Stomach (tissue), 9 donors: ENCODE data around the gene MAPT. TPM values are rescaled to one million over a fixed set of nuclear protein-coding genes. Genes with fewer than 3 reads are reported as not detected.

ENCODE experiments used
- DNase-seq, 2 donors: peaks; one replicate each; pipeline versions ENCODE4 v3.0.0 to v3.0.0-alpha.2; 2013 to 2019
- H3K27ac ChIP-seq, 5 donors: fragments of 200-600 bp in 4 of 5; sonication (generic) in 4 of 5; one replicate each; pipeline ENCODE4 v1.5.1; 2013 to 2019; ENCODE audit warnings: mild to moderate bottlenecking in 1 of 5, moderate library complexity in 1 of 5
- H3K27me3 ChIP-seq, 3 donors: fragments of 200-600 bp; sonication (generic); one replicate each; pipeline ENCODE4 v1.5.1; 2017 to 2019; ENCODE audit warnings: mixed run types in 1 of 3
- H3K36me3 ChIP-seq, 4 donors: fragments of 200-600 bp; sonication (generic); 1 replicate in 3 of 4; 2 replicates in 1 of 4; pipeline ENCODE4 v1.5.1; 2016 to 2019
- H3K4me1 ChIP-seq, 4 donors: fragments of 200-600 bp; sonication (generic); one replicate each; pipeline ENCODE4 v1.5.1; 2016 to 2019
- H3K4me3 ChIP-seq, 4 donors: fragments of 200-600 bp; sonication (generic) in 3 of 4; one replicate each; pipeline ENCODE4 v1.5.1; 2016 to 2019; ENCODE audit warnings: mild to moderate bottlenecking in 1 of 4
- H3K9me3 ChIP-seq, 4 donors: fragments of 200-600 bp; sonication (generic); one replicate each; pipeline ENCODE4 v1.5.1; 2016 to 2019
- EP300 ChIP-seq: sonication (generic); formaldehyde crosslinking; IDR thresholded peaks from one replicate; pipeline ENCODE4 v1.6.1; 2017; ENCODE audit warnings: antibody characterized with exemption
- POLR2A ChIP-seq, 4 donors: fragments of 450-650 bp; IDR thresholded peaks; one replicate each; pipeline ENCODE4 v1.6.1; 2016; ENCODE audit warnings: antibody characterized with exemption in 4 of 4, control low read depth in 2 of 4, mild to moderate bottlenecking in 1 of 4, moderate library complexity in 1 of 4
- POLR2AphosphoS5 ChIP-seq, 3 donors: sonication (generic); formaldehyde crosslinking; IDR thresholded peaks; one replicate each; pipeline ENCODE4 v1.6.1; 2016; ENCODE audit warnings: antibody characterized with exemption in 3 of 3
- WGBS, 5 donors: extraction: QIAGEN DNeasy Blood & Tissue Kit in 3 of 5; methylation state at CpG; one replicate each; pipeline versions ENCODE4 v1.1.5 to v1.1.7; 2013 to 2018; 5-methylcytosine and 5-hydroxymethylcytosine counted together
- intact Hi-C: fragments of 100-400 bp; cut with DNase I; formaldehyde crosslinking; loops from one replicate; pipeline ENCODE4 v1.15.1; 2023; ENCODE audit warnings: low total_unique reads
- polyA plus RNA-seq, 3 donors: library from polyadenylated mRNA; stranded (reverse); fragments of 200-250 nt; gene quantifications; one replicate each; pipeline ENCODE4 v1.2.3, GENCODE V29; 2013
- total RNA-seq, 5 donors: library from RNA; depleted of rRNA; stranded (reverse); fragments of >200 nt; gene quantifications; one replicate each; pipeline versions ENCODE4 v1.1.0 to v1.2.3, GENCODE V29; 2014 to 2016
- TF ChIP-seq, protein P1 (sequence below), 7 experiments: fragments of 450-650 bp in 4 of 7; fragments of 200-600 bp in 3 of 7; sonication (generic) in 3 of 7; IDR thresholded peaks; one replicate each; pipeline ENCODE4 v1.5.1; 2016 to 2019; ENCODE audit warnings: antibody characterized with exemption in 7 of 7, control low read depth in 2 of 7, mild to moderate bottlenecking in 1 of 7
- donor health status: healthy with polysubstance abuse.
- donor health status: Bipolar disorder and iron deficiency.
- donor health status: healthy.

The MAPT gene
- total and polyA plus RNA-seq, 8 donors = 0.44 to 4.1 (median 1.7) TPM; not detected in 1

DNA sequence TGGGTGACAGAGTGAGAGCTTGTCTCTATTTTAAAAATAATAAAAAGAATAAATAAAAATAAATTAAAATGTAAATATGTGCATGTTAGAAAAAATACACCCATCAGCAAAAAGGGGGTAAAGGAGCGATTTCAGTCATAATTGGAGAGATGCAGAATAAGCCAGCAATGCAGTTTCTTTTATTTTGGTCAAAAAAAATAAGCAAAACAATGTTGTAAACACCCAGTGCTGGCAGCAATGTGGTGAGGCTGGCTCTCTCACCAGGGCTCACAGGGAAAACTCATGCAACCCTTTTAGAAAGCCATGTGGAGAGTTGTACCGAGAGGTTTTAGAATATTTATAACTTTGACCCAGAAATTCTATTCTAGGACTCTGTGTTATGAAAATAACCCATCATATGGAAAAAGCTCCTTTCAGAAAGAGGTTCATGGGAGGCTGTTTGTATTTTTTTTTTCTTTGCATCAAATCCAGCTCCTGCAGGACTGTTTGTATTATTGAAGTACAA is 113.2 kb downstream of the MAPT start:
- no peak for DNase-seq
- H3K27me3 ChIP-seq = peaks cover 0 to 17% (median 0%) of the 10 kb centered on the region in 3 donors
- H3K9me3 ChIP-seq = no peaks in the 10 kb centered on the region
- no peaks in the 10 kb centered on the region for H3K36me3 ChIP-seq
- H3K27ac ChIP-seq = no peak overlapping the region
- peaks cover 7 to 24% (median 19%) of the 10 kb centered on the region in 4 donors for H3K4me1 ChIP-seq
- no peak overlapping the region for H3K4me3 ChIP-seq
- WGBS, 5 donors = 63 to 87% (median 86%) methylated on average over 2 of the region's 2 CpGs
- TF ChIP-seq, protein P1, sequence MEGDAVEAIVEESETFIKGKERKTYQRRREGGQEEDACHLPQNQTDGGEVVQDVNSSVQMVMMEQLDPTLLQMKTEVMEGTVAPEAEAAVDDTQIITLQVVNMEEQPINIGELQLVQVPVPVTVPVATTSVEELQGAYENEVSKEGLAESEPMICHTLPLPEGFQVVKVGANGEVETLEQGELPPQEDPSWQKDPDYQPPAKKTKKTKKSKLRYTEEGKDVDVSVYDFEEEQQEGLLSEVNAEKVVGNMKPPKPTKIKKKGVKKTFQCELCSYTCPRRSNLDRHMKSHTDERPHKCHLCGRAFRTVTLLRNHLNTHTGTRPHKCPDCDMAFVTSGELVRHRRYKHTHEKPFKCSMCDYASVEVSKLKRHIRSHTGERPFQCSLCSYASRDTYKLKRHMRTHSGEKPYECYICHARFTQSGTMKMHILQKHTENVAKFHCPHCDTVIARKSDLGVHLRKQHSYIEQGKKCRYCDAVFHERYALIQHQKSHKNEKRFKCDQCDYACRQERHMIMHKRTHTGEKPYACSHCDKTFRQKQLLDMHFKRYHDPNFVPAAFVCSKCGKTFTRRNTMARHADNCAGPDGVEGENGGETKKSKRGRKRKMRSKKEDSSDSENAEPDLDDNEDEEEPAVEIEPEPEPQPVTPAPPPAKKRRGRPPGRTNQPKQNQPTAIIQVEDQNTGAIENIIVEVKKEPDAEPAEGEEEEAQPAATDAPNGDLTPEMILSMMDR (IDR thresholded peaks at IDR 0.05) = no peak
- TF ChIP-seq EP300 = no peak
- no peak for TF ChIP-seq POLR2AphosphoS5 (IDR thresholded peaks at IDR 0.05)
- TF ChIP-seq POLR2A (IDR thresholded peaks at IDR 0.05) = no peak
- intact Hi-C loops = no loop called here

DNA sequence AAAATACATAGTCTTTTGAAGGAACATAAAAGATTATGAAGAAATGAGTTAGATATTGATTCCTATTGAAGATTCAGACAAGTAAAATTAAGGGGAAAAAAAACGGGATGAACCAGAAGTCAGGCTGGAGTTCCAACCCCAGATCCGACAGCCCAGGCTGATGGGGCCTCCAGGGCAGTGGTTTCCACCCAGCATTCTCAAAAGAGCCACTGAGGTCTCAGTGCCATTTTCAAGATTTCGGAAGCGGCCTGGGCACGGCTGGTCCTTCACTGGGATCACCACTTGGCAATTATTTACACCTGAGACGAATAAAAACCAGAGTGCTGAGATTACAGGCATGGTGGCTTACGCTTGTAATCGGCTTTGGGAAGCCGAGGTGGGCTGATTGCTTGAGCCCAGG is 114.2 kb downstream of the MAPT start:
- intact Hi-C loops = no loop called here
- Histone ChIP-seq H3K4me3 (no peak overlapping the region), H3K27me3 (peaks cover 0 to 18% (median 0%) of the 10 kb centered on the region in 3 donors), H3K27ac (no peak overlapping the region), H3K36me3 (no peaks in the 10 kb centered on the region), H3K4me1 (peaks cover 1 to 14% (median 8%) of the 10 kb centered on the region in 4 donors), H3K9me3 (no peaks in the 10 kb centered on the region)
- no peak for TF ChIP-seq POLR2A (IDR thresholded peaks at IDR 0.05)
- 86 to 91% (median 88%) methylated on average over 9 of the region's 9 CpGs for WGBS, 5 donors
- DNase-seq = no peak

DNA sequence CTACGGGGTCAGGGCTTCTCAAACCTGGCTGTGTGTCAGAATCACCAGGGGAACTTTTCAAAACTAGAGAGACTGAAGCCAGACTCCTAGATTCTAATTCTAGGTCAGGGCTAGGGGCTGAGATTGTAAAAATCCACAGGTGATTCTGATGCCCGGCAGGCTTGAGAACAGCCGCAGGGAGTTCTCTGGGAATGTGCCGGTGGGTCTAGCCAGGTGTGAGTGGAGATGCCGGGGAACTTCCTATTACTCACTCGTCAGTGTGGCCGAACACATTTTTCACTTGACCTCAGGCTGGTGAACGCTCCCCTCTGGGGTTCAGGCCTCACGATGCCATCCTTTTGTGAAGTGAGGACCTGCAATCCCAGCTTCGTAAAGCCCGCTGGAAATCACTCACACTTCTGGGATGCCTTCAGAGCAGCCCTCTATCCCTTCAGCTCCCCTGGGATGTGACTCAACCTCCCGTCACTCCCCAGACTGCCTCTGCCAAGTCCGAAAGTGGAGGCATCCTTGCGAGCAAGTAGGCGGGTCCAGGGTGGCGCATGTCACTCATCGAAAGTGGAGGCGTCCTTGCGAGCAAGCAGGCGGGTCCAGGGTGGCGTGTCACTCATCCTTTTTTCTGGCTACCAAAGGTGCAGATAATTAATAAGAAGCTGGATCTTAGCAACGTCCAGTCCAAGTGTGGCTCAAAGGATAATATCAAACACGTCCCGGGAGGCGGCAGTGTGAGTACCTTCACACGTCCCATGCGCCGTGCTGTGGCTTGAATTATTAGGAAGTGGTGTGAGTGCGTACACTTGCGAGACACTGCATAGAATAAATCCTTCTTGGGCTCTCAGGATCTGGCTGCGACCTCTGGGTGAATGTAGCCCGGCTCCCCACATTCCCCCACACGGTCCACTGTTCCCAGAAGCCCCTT is 115.6 kb downstream of the MAPT start:
- 79 to 86% (median 84%) methylated on average over 27 to 33 of the region's 33 CpGs for WGBS, 5 donors
- H3K4me3 ChIP-seq = no peak overlapping the region
- no peak overlapping the region for H3K27ac ChIP-seq
- DNase-seq = no peak
- intact Hi-C loops = no loop called here
- TF ChIP-seq EP300 = no peak
- TF ChIP-seq, protein P1 (IDR thresholded peaks at IDR 0.05) = no peak
- no peak for TF ChIP-seq POLR2A (IDR thresholded peaks at IDR 0.05)
- no peak for TF ChIP-seq POLR2AphosphoS5 (IDR thresholded peaks at IDR 0.05)
- peaks cover 0 to 18% (median 0%) of the 10 kb centered on the region in 3 donors for H3K27me3 ChIP-seq
- peaks cover 0 to under 1% (median 0%) of the 10 kb centered on the region in 4 donors for H3K4me1 ChIP-seq
- no peaks in the 10 kb centered on the region for H3K36me3 ChIP-seq
- no peaks in the 10 kb centered on the region for H3K9me3 ChIP-seq

DNA sequence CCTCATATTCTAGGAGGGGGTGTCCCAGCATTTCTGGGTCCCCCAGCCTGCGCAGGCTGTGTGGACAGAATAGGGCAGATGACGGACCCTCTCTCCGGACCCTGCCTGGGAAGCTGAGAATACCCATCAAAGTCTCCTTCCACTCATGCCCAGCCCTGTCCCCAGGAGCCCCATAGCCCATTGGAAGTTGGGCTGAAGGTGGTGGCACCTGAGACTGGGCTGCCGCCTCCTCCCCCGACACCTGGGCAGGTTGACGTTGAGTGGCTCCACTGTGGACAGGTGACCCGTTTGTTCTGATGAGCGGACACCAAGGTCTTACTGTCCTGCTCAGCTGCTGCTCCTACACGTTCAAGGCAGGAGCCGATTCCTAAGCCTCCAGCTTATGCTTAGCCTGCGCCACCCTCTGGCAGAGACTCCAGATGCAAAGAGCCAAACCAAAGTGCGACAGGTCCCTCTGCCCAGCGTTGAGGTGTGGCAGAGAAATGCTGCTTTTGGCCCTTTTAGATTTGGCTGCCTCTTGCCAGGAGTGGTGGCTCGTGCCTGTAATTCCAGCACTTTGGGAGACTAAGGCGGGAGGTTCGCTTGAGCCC is 116.3 kb downstream of the MAPT start:
- H3K36me3 ChIP-seq = no peaks in the 10 kb centered on the region
- no peak overlapping the region for H3K27ac ChIP-seq
- TF ChIP-seq, protein P1 (IDR thresholded peaks at IDR 0.05) = no peak
- TF ChIP-seq EP300 (no peak), POLR2A (IDR thresholded peaks at IDR 0.05) (no peak), POLR2AphosphoS5 (IDR thresholded peaks at IDR 0.05) (no peak)
- no peaks in the 10 kb centered on the region for H3K4me1 ChIP-seq
- DNase-seq = no peak
- H3K4me3 ChIP-seq = no peak overlapping the region
- intact Hi-C loops = no loop called here
- 73 to 82% (median 77%) methylated on average over 11 to 16 of the region's 16 CpGs for WGBS, 5 donors
- peaks cover 0 to 18% (median 0%) of the 10 kb centered on the region in 3 donors for H3K27me3 ChIP-seq
- H3K9me3 ChIP-seq = no peaks in the 10 kb centered on the region
